Measurements from ENCODE around the gene PLCB1. TPM values are rescaled to one million over a fixed set of nuclear protein-coding genes. Genes with fewer than 3 reads are reported as not detected.

PLCB1 gene
- polyA plus RNA-seq, 1 experiment, result 13.5 TPM

DNA sequence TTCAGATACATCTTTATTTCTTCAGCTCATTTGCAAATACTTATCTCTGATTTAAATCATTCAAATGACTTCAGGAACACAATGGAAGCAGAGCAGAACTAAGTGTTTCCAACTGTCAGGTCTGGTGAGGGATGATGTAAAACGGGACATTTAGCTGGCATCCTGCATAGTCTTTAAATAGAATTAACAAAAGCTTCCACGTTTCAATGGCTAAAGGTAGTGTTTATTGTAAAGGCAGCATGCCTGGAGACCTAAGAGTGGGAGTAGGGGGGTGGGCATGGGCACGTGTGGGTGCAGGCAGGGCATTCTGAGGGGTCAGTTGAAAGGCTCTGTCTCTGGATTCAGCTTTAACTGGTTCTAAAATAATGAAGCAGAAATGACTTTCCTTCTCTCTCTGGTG, 174.9 kb downstream of the PLCB1 start:
- Histone ChIP-seq H3K4me3 (ENCODE audit: low read depth, low read length) (no peak overlapping the region), H3K27me3 (ENCODE audit: control insufficient read depth, insufficient read depth, low read length) (no peaks in the 10 kb centered on the region), H3K36me3 (ENCODE audit: control insufficient read depth, insufficient read depth, low read length) (no peaks in the 10 kb centered on the region)
- no peak for DNase-seq (ENCODE audit: low read depth)
- TF ChIP-seq, protein P1, sequence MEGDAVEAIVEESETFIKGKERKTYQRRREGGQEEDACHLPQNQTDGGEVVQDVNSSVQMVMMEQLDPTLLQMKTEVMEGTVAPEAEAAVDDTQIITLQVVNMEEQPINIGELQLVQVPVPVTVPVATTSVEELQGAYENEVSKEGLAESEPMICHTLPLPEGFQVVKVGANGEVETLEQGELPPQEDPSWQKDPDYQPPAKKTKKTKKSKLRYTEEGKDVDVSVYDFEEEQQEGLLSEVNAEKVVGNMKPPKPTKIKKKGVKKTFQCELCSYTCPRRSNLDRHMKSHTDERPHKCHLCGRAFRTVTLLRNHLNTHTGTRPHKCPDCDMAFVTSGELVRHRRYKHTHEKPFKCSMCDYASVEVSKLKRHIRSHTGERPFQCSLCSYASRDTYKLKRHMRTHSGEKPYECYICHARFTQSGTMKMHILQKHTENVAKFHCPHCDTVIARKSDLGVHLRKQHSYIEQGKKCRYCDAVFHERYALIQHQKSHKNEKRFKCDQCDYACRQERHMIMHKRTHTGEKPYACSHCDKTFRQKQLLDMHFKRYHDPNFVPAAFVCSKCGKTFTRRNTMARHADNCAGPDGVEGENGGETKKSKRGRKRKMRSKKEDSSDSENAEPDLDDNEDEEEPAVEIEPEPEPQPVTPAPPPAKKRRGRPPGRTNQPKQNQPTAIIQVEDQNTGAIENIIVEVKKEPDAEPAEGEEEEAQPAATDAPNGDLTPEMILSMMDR (IDR thresholded peaks at IDR 0.05; ENCODE audit: insufficient read depth, low read depth, low read length), result no peak
- POLR2A ChIA-PET, result no interaction called here
- CTCF ChIA-PET, result interaction anchor here (0.8 to 1.6 kb wide), 7 partner anchors 8 to 415 kb away, joined by 3 to 10 read pairs (median 3); no protein-coding TSS in a partner anchor

DNA sequence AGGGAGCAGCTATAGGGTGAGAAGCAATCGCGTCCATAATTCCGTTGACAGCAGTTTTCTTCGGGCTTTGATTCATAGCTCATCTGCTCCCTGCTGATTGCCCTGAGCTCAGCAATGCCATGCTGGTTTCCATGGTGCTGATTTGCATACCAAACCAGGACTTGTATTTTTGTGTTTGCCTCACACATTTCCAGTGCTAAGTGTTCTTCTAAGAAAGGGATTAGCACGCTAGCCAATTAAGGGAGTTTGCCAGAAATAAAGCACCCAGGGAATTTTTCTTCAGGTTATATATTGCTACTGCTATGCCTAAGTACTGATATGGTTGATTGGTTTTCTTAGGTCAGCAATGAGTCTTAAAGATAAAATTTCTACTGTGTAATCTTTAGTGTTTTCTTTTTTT, 177.6 kb downstream of the PLCB1 start:
- no peak for DNase-seq (ENCODE audit: low read depth)
- H3K4me3 ChIP-seq (ENCODE audit: low read depth, low read length), result no peak overlapping the region
- CTCF ChIA-PET, result interaction anchor here (0.6 to 1.4 kb wide), 3 partner anchors 80 to 413 kb away, joined by 4 read pairs; no protein-coding TSS in a partner anchor
- H3K27me3 ChIP-seq (ENCODE audit: control insufficient read depth, insufficient read depth, low read length), result no peaks in the 10 kb centered on the region
- POLR2A ChIA-PET, result no interaction called here
- TF ChIP-seq, protein P1 (IDR thresholded peaks at IDR 0.05; ENCODE audit: insufficient read depth, low read depth, low read length), result no peak
- H3K36me3 ChIP-seq (ENCODE audit: control insufficient read depth, insufficient read depth, low read length), result no peaks in the 10 kb centered on the region

- CTCF ChIA-PET, result no interaction called here
- H3K36me3 ChIP-seq (ENCODE audit: control insufficient read depth, insufficient read depth, low read length), result no peaks in the 10 kb centered on the region
- TF ChIP-seq, protein P1 (IDR thresholded peaks at IDR 0.05; ENCODE audit: insufficient read depth, low read depth, low read length), result no peak
- H3K27me3 ChIP-seq (ENCODE audit: control insufficient read depth, insufficient read depth, low read length), result no peaks in the 10 kb centered on the region
- POLR2A ChIA-PET, result no interaction called here
- no peak overlapping the region for H3K4me3 ChIP-seq (ENCODE audit: low read depth, low read length)
- DNase-seq (ENCODE audit: low read depth), result no peak
These were observed 178.6 kb downstream of the PLCB1 start for GRCh38 chr20:8310618-8311017.

GRCh38 chr20:8313073-8313472, 181.0 kb downstream of the PLCB1 start:
- H3K4me3 ChIP-seq (ENCODE audit: low read depth, low read length), result no peak overlapping the region
- ChIA-PET CTCF (interaction anchor here (1.3 kb wide), 1 partner anchor 42 kb away, joined by 5 read pairs; no protein-coding TSS in a partner anchor), POLR2A (no interaction called here)

DNA sequence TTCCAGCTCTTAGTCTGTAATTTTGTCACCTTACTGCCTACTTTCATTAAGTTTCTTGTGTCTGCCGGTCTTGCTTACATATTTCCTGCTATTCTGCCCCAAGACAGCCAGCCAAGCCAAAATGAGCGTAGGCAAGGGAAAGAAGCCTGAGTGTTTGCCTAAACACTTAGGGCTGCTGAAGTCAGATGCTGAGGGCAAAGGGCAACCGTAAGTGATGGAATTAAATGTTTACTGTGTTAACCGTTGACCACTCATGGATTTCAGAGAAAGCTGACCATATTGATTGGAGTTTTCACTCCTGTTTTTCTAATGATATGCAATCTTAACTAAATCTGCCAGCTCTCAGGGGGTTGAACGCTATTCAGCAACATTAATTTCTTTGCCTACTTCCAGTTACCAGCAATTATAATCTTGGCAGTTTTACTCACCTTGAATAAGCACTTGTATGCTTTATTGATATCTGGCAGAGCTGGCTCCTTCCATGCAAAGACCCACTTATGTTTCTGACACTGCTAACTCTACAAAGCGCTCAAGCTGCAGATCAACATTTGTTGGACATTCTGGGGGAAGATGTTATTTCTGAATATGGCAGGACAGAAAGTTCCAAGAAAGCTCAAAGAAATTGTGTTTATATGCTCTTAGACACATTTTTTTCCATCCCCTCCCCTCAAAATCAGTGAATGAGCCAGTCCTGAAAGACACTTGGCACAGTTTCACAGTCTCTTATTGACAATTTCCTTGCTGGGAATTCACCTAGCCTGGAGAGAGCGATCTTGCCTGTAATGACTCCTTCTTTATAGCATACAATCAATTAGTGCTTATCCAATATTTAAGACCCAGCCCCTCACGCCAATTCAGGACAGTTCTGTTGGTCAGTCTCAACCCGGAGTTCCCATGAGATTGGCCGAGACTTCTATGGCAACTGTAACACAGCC, 183.8 kb downstream of the PLCB1 start:
- Histone ChIP-seq H3K36me3 (ENCODE audit: control insufficient read depth, insufficient read depth, low read length) (no peaks in the 10 kb centered on the region), H3K4me3 (ENCODE audit: low read depth, low read length) (no peak overlapping the region), H3K27me3 (ENCODE audit: control insufficient read depth, insufficient read depth, low read length) (no peaks in the 10 kb centered on the region)
- no peak for DNase-seq (ENCODE audit: low read depth)
- CTCF ChIA-PET, result interaction anchor here (1.5 to 2.7 kb wide), 2 partner anchors 10 kb away, joined by 6 to 10 read pairs; no protein-coding TSS in a partner anchor
- TF ChIP-seq, protein P1 (IDR thresholded peaks at IDR 0.05; ENCODE audit: insufficient read depth, low read depth, low read length), result no peak
- POLR2A ChIA-PET, result no interaction called here

More at GRCh38 chr20:8313073-8313472, 181.0 kb downstream of the PLCB1 start:
- H3K27me3 ChIP-seq (ENCODE audit: control insufficient read depth, insufficient read depth, low read length), result no peaks in the 10 kb centered on the region
- no peak for DNase-seq (ENCODE audit: low read depth)
- TF ChIP-seq, protein P1 (IDR thresholded peaks at IDR 0.05; ENCODE audit: insufficient read depth, low read depth, low read length), result no peak
- H3K36me3 ChIP-seq (ENCODE audit: control insufficient read depth, insufficient read depth, low read length), result no peaks in the 10 kb centered on the region

Data from BJ (cell line).